Ovary (tissue), 3 donors: ENCODE data around the gene CADPS2.

Source experiments
- POLR2A ChIP-seq: fragments of 450-650 bp; IDR thresholded peaks from one replicate; pipeline ENCODE4 v1.6.1; 2017; ENCODE audit warnings: antibody characterized with exemption, mild to moderate bottlenecking, moderate library complexity
- TF ChIP-seq, protein P1 (sequence below), 3 donors: fragments of 450-650 bp in 2 of 3; fragments of 200-600 bp in 1 of 3; IDR thresholded peaks; one replicate each; pipeline versions ENCODE4 v1.5.1 to v1.8.0; 2016 to 2022; ENCODE audit warnings: antibody characterized with exemption in 3 of 3, mild to moderate bottlenecking in 1 of 3
- donor health status: DM: no; HTN: no; CAD: no.

DNA sequence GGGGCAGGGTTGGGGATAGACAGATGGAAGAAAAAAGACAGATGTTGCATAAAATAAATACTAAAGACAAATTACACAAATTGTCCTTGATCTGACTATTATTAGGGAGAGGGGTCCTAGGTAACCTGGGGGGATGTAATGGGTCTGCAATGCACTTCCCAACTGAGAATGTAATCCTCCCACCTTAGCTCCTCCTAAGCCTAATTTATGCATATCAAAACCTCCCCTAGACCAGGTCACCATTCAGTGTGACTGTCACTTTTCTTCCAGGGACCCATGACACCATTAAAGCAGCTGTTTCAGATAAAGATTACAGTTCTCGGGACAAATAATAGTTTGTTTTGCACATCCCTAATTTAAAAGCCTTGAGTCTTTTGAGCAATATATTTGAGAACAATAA lies 447.8 kb downstream of the CADPS2 start:
- TF ChIP-seq, protein P1, sequence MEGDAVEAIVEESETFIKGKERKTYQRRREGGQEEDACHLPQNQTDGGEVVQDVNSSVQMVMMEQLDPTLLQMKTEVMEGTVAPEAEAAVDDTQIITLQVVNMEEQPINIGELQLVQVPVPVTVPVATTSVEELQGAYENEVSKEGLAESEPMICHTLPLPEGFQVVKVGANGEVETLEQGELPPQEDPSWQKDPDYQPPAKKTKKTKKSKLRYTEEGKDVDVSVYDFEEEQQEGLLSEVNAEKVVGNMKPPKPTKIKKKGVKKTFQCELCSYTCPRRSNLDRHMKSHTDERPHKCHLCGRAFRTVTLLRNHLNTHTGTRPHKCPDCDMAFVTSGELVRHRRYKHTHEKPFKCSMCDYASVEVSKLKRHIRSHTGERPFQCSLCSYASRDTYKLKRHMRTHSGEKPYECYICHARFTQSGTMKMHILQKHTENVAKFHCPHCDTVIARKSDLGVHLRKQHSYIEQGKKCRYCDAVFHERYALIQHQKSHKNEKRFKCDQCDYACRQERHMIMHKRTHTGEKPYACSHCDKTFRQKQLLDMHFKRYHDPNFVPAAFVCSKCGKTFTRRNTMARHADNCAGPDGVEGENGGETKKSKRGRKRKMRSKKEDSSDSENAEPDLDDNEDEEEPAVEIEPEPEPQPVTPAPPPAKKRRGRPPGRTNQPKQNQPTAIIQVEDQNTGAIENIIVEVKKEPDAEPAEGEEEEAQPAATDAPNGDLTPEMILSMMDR (IDR thresholded peaks at IDR 0.05), result no peak
- no peak for TF ChIP-seq POLR2A
